ENCODE data around the gene ARHGEF10L.

DNA sequence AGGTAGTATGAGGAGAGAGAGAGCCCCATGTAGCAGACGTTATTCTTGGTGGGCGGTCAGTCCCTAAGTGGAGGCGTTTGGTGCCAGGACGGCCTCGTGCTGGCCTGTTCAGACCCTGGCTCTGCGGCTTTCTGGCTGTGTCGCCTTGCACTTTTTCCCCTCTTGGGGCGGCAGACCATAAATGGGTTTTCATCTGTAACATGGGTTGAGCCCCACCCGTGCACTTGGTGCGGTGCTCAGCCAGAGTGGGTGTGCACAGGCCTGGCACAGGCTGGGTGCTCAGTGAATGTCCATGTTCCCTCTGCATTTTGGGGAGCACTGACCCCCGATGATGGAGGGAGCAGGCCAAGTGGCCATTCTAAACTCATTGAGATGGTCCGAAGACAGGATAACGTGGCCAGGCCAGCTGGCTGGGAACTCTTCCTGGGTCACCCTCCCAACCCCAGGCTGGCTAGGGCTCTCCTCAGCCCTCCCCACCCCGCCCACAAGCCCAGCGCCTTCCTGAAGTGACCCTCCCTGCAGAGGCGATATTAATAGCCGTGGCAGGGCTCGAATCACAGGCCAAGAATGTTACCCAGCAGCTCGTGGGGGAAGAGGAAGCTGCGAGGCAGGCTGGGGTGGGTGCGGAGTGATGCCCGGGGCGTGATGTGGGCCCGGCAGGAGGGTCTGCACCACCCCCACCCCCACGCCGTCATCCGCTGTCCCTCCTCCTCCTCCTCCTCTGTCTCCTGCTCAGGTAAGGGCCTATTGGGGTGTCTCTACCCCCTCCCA, 78.5 kb downstream of the ARHGEF10L start:
- TF ChIP-seq, protein P1, sequence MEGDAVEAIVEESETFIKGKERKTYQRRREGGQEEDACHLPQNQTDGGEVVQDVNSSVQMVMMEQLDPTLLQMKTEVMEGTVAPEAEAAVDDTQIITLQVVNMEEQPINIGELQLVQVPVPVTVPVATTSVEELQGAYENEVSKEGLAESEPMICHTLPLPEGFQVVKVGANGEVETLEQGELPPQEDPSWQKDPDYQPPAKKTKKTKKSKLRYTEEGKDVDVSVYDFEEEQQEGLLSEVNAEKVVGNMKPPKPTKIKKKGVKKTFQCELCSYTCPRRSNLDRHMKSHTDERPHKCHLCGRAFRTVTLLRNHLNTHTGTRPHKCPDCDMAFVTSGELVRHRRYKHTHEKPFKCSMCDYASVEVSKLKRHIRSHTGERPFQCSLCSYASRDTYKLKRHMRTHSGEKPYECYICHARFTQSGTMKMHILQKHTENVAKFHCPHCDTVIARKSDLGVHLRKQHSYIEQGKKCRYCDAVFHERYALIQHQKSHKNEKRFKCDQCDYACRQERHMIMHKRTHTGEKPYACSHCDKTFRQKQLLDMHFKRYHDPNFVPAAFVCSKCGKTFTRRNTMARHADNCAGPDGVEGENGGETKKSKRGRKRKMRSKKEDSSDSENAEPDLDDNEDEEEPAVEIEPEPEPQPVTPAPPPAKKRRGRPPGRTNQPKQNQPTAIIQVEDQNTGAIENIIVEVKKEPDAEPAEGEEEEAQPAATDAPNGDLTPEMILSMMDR (IDR thresholded peaks at IDR 0.05) = no peak
- TF ChIP-seq EZH2 (IDR thresholded peaks at IDR 0.05) (no peak), EZH2phosphoT487 (IDR thresholded peaks at IDR 0.05) (no peak)

Measured in neural progenitor cell (in vitro differentiated cells).